K562 (cell line): ENCODE measurements around the gene CDCA7L. TPM values are rescaled to one million over a fixed set of nuclear protein-coding genes. Genes with fewer than 3 reads are reported as not detected.

Experiments
- CREB1 ChIP-seq, 2 experiments: sonication (generic) in 1 of 2; formaldehyde crosslinking in 1 of 2; IDR thresholded peaks; 2 replicates each; pipeline versions ENCODE4 v1.6.1 to v1.8.0; 2012 to 2022; ENCODE audit warnings: inconsistent platforms in 1 of 2, mild to moderate bottlenecking in 1 of 2, missing genetic modification reagents in 1 of 2, moderate library complexity in 1 of 2
- E2F4 ChIP-seq: sonication (generic); formaldehyde crosslinking; IDR thresholded peaks from 2 replicates; pipeline ENCODE4 v1.8.0; 2022; ENCODE audit warnings: mild to moderate bottlenecking, low read depth, missing genetic modification reagents
- PHF20 ChIP-seq: fragments of 450-650 bp; IDR thresholded peaks from 2 replicates; pipeline ENCODE4 v1.6.1; 2018; ENCODE audit not compliant: partially characterized antibody
- ZNF449 ChIP-seq: fragments of 250-450 bp; sonication (Bioruptor Pico); IDR thresholded peaks from 2 replicates; pipeline ENCODE4 v1.8.0; 2022; ENCODE audit warnings: moderate library complexity, mild to moderate bottlenecking, inconsistent platforms
- ZNF561 ChIP-seq: fragments of 450-650 bp; formaldehyde crosslinking; conservative IDR thresholded peaks from 2 replicates; pipeline ENCODE4 v1.4.0; 2020; ENCODE audit warnings: mild to moderate bottlenecking, moderate library complexity
- ZNF696 ChIP-seq: fragments of 250-450 bp; sonication (Bioruptor Pico); conservative IDR thresholded peaks from 2 replicates; pipeline ENCODE4 v1.4.0; 2020; ENCODE audit warnings: mild to moderate bottlenecking, moderate library complexity
- polyA plus RNA-seq, 8 experiments: library from polyadenylated mRNA; depleted of rRNA in 4 of 8; stranded (reverse) in 5 of 8; unstranded in 3 of 8; fragments of >200 nt; fragmentation: Nextera tagmentation in 2 of 8; fragmentation: Illumina TruSeq in 1 of 8; extraction: Ambion mirVana in 2 of 8; extraction: Trizol in 1 of 8; gene quantifications; 2 replicates each; pipeline versions ENCODE4 v1.2.1 to v1.2.3, GENCODE V29; 2011 to 2014; ENCODE audit warnings: inconsistent platforms in 1 of 8, missing spikeins in 1 of 8
- total RNA-seq, 7 experiments: library from RNA; depleted of rRNA in 6 of 7; stranded (reverse); fragments of >200 nt in 6 of 7; fragmentation: Illumina TruSeq in 2 of 7; extraction: Trizol in 2 of 7; gene quantifications; 2 replicates each; pipeline versions ENCODE4 v1.2.1 to v1.2.3, GENCODE V29; 2011 to 2021; ENCODE audit warnings: low replicate concordance in 1 of 7
- TF ChIP-seq, protein P1 (sequence below): fragments of 250-450 bp; sonication (Bioruptor Pico); IDR thresholded peaks from 2 replicates; pipeline ENCODE4 v1.4.0; 2020

The CDCA7L gene
- total and polyA plus RNA-seq, 9 of the 15 experiments (the other 6 are each of a cell fraction or from before 2014, with no cell fraction given) = 1.9 to 32.4 (median 3.1) TPM

DNA sequence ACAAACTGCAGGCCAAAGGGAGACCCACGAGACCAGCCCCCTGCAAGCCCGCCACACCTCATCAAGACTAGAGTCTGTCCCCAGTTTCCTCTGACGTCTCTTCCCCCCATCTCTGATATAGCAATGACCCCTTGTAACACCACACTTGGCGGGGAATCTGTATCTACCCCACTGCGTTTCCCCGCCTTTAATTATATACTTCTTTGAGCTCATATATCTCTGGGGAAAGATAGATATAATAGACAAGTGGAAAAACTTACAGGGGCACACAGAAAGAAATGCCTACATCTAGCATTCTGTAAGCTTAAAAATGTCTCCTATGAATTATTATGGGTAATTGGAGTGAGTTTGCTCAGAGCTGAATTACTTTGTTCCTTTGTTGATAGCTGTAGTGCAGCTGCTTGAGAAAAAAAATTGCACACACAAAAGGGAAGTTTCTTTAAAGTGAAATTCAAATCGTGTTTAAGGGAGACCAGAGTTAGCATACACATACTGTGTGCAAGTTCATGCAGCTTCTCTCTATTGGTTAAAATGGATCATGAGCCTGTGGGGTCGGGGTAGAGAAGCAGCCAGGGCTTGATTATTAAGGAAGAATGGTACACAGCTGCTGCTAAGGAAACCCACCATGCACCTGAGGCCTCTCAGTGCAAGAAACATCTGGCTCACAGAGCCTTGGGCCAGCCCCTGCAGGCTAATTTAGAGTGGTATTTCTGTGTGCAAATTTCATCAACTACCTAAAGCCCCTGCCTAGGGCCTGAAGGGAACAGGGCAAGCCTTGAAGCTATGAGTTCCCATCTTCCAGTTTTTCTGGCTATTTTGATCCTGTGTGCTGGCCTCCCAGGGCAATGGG, 32.5 kb downstream of the CDCA7L start (continued):
- TF ChIP-seq E2F4 (CRISPR knock-in tag) = no peak
- TF ChIP-seq ZNF696 (CRISPR knock-in tag) = no peak
- no peak for TF ChIP-seq ZNF449 (CRISPR knock-in tag)
- TF ChIP-seq CREB1 (IDR thresholded peaks at IDR 0.05) = no peak
- no peak for TF ChIP-seq CREB1 (CRISPR knock-in tag; IDR thresholded peaks at IDR 0.05)
- TF ChIP-seq, protein P1, sequence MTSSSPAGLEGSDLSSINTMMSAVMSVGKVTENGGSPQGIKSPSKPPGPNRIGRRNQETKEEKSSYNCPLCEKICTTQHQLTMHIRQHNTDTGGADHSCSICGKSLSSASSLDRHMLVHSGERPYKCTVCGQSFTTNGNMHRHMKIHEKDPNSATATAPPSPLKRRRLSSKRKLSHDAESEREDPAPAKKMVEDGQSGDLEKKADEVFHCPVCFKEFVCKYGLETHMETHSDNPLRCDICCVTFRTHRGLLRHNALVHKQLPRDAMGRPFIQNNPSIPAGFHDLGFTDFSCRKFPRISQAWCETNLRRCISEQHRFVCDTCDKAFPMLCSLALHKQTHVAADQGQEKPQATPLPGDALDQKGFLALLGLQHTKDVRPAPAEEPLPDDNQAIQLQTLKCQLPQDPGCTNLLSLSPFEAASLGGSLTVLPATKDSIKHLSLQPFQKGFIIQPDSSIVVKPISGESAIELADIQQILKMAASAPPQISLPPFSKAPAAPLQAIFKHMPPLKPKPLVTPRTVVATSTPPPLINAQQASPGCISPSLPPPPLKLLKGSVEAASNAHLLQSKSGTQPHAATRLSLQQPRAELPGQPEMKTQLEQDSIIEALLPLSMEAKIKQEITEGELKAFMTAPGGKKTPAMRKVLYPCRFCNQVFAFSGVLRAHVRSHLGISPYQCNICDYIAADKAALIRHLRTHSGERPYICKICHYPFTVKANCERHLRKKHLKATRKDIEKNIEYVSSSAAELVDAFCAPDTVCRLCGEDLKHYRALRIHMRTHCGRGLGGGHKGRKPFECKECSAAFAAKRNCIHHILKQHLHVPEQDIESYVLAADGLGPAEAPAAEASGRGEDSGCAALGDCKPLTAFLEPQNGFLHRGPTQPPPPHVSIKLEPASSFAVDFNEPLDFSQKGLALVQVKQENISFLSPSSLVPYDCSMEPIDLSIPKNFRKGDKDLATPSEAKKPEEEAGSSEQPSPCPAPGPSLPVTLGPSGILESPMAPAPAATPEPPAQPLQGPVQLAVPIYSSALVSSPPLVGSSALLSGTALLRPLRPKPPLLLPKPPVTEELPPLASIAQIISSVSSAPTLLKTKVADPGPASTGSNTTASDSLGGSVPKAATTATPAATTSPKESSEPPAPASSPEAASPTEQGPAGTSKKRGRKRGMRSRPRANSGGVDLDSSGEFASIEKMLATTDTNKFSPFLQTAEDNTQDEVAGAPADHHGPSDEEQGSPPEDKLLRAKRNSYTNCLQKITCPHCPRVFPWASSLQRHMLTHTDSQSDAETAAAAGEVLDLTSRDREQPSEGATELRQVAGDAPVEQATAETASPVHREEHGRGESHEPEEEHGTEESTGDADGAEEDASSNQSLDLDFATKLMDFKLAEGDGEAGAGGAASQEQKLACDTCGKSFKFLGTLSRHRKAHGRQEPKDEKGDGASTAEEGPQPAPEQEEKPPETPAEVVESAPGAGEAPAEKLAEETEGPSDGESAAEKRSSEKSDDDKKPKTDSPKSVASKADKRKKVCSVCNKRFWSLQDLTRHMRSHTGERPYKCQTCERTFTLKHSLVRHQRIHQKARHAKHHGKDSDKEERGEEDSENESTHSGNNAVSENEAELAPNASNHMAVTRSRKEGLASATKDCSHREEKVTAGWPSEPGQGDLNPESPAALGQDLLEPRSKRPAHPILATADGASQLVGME (CRISPR knock-in tag) = no peak
- TF ChIP-seq ZNF561 (CRISPR knock-in tag) = no peak
- no peak for TF ChIP-seq PHF20
